GM21390 (cell line): ENCODE data around the gene TBX10.
A peak's percentile ranks its signal among the peaks of the same experiment; 100 is the strongest.

ENCODE experiments used
- ATAC-seq: cut with Tn5 transposase; IDR thresholded peaks from one replicate; pipeline ENCODE4 v1.9.1; 2021; ENCODE audit not compliant: unreplicated experiment

TBX10 gene

DNA sequence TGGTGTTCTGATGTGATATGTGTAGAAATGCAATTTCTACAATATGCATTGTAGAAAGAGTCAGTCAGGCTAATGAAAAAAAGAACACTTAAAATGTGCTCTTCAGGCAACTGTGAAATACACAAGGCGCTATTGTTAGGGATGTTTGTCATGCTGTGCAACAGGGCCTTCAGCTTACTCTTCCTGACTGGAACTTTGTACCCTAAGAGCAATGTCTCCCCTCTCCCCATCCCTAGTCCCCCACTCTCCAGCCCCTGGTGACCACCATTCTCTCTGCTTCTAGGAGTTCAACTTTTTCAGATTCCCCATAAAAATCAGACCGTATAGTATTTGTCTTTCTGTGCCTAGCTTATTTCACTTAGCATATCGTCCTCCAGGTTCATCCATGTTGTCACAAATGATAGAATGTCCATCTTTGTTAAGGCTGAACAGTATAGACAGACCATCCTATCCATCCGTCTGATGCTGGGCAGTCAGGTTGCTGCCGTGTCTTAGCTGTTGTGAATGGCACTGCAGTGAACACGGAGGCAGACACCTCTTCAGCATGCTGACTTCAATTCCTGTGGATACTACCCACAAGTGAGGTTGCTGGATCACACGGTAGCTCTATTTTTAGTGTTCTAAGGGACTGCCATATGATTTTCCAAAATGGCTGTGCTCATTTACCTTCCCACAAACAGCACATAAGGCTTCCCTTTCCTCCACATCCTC lies 22.2 kb downstream of the TBX10 start:
- ATAC-seq = no peak

DNA sequence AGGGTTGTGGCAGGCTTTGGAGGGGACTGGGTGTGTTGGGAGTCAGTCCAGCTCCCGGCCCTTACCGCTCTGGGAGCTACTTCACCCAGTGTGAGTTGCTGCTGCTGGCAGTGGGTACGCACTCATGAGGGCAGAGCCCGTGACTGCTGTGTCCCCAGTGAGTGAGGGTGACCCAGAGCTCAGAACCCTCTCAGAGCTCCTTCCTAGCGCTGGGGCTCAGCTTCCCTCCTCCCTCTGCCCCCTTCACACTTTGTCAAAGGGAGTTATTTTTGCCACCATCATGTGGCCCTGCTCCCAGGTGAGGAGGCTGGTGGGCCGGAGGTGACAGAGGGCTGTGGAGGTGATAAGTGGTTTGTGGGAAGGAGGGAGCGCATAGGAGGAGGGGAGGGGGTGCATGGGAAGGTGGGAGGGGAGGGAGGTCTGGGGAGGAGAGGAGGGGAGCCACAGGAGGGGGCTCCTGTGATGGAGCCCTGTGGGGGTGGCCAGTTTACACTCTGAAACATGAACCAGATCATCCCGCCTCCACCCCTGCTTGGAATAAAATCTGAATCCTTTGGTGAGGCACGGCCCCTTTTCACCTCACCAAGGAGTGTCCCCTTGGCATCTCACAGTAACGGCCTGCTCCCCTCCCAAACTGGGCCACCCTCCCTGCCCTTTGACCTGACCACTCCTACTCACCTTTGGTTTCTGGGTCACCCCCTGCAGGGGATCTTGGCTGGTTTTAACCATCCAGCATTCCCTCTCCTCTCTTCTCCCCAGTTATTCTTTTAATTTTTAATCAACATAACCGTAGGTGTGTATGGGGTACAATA lies 22.9 kb downstream of the TBX10 start:
- ATAC-seq = no peak

DNA sequence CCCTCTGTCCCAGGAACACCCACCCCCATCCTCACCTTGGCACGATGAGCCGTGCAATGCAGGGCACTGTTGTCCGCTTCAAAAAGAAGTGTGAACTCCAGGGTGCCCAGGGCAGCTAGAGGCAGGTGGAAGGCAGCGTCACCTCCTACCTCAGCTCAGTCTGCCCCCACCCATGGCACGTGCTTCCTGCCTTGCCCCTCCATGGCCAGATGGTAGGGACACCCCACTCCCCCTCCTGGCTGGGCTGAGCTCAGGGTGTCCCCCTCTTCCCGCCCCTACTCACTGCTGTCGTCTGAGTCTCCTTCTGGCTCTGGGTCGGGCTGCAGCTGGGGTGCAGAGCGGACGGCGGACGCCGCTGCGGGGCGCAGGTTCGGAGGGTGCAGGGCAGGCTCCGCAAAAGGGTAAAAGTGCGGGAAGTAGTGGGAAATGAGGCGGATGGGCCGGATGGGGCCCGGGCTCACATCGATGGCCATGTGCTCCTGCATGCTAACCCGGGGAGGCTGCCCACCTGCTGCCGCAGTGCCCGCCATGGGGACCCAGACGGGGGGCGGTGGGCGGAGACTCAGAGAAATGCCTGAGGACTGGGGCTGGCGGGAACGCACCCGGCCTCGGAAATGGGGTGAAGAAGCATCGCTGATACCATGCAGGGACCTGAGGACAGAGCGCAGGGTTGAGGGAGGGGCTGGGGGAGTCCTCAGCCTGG lies 23.7 kb downstream of the TBX10 start:
- ATAC-seq = no peak

DNA sequence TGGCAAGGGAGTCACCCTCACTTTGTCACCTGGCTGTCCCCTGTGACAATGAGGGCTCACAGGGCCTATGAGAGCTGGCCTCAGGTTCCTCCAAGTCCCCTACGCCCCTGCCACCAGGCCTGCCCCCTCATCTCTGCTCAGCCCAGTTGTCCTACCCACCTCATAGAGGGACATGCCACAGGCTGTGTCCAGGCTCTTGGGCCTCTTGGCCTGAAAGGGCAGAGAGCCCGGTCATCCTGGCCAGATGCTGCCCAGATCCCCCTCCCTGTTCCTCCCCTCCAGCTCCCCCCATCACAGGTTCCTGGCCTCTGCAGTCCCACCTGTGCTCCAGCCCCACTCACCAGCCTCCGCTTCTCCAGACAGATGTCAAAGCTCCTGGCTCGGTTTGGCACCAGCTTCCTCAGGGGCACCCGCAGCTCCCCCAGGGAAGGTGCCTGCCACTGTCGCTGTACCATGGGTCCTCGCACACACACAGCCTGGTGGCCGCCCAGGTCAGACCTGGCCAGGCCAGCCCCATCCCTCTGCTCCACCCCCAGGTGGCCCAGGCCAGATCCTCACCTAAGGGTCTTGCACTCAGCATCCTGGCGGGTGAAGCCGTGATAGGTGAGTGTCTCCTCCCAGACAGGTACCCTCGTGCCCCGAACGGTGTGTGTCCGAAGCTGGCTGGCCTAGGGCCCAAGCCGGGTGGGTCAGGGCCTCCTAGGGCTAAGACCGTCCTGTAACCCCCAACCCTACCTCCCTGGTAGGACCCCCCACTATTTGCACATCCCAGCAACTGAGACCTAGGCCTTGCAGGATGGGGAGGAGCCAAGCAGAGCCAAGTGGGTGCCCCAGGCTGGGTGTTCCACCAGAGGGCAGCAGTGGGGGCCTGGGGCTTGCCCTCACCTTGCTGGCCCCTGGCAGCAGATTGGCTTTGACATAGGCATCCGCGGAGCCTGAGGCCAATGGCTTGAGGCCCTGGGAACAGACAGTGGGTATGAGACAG lies 24.5 kb downstream of the TBX10 start:
- ATAC-seq = no peak

DNA sequence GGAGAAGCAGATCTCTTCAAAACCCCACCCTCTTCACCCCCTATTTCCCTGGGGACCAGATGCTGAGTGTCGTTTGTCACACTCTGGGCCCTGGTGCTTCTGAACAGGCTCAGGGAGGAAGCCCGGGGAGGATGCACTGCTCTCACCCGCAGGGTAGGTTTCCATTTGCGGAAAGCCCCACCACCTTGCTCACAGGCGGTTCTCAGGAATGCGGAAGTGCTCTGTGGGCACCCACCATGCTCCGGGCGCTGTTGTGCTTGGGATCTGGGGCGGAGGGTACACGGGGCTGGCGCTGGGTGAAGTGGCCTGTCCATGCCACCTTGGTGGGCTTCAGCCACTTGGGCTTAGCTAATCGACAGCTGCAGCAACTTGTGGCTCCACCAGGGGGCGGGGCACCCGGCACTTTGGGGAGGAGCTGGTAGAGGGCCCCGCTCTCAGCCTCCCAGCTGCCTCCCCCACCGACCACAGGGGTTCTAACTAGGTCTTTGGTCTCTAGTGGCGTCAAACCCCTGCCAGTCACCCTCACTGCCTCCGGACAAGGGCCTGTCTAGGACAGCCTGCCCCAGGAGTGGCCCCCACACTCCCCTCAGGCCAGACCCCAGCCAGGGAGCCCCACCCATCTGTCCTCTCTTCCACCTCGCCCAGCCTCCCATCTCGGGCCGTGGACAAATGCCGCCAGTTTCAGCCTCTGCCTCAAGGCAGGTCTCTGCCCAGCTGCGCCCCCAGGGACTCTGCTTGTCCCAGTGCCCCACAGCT lies 25.4 kb downstream of the TBX10 start:
- peak; percentile 82 for ATAC-seq

DNA sequence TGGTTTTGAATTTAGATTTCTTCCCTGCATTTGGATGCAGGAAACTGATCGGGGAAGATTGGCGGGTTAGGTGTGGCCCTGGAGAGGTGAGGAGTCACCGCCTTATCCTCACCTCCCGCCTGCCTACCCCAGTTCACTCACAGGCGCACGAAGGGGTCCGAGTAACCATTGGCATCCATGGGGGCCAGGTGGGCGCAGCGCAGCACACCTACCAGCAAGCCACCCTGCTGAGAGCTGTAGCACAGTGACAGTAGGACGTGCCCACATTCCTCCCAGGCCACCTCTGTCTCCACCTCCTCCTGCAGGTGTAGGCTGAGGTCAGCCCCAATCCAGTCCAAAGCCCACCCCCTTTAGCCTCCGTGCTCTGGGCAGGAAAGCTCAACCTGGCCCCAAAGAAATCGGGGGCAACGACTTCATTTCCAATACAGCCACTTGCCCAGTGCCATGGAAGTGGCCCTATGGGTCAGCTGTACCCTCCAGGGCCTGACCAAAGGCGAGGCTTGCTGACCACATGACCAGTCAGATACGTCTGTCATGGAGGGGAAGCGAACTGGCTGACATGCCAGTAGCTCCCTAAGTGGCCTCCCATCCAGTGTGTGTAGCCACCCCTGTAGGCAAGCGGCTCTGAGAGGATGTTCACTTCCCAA lies 26.1 kb downstream of the TBX10 start:
- ATAC-seq = no peak

DNA sequence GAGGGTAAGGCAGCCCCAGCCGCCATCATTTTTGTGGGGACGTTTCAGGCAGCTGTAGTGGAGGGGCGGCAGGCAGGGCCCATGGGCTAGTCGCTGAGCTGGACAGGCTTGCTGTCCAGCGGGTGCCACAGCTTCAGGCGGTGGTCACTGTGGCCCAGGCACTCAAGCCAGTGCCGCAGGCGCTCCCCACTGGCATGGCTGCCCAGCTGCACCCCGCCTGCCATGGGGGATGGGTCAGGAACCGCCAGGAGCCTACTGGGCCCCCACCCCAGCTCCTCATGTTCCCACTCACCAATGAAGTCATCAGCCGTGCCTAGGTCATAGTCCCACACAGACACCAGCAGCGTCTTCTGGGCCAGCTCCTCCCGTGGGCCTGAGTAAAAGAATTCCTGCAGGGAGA lies 26.8 kb downstream of the TBX10 start:
- no peak for ATAC-seq

DNA sequence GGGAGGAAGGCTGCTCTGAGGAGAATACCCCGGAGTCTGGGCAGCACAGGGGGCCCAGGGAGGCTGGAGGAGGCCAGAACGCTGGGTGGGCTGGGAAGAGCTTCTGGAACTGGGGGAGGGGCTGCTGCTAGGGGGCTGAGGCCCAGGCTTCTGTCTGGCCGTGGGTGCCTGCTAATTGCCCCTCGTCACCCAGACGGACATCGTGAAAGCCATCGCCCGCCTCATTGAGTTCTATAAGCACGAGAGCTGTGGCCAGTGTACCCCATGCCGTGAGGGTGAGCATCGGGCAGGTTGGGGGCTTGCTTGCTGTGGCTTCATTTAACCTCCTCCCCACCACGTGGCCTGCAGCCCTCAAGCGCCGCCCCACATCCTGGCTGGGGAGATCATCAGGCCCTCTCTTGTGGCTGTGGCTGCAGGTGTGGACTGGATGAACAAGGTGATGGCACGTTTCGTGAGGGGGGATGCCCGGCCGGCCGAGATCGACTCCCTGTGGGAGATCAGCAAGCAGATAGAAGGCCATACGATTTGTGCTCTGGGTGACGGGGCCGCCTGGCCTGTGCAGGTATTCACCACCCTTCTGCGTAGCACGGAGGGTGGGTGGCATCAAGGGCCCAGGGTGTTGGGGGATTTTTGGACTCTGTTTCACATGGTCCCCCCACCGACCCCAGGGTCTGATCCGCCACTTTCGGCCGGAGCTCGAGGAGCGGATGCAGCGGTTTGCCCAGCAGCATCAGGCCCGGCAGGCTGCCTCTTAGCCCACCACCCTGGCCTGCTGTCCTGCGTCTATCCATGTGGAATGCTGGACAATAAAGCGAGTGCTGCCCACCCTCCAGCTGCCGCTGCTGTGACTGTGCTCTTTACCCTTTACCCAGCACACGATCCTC lies 27.6 kb downstream of the TBX10 start:
- ATAC-seq = no peak

DNA sequence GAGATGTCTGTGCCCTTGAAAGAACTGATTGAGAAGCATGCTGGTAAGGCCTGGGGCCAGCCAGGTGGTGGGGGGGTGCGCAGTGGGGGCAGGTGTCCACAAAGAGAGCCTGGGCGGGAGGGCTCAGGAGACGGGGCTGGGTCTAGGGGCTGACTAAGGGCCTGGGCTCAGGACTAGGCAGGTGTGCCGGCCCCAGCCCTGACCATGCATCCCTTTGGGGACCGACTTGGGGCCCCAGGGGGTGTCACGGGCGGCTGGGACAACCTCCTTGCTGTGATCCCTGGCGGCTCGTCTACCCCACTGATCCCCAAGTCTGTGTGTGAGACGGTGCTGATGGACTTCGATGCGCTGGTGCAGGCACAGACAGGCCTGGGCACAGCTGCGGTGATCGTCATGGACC lies 28.4 kb downstream of the TBX10 start:
- ATAC-seq = no peak

DNA sequence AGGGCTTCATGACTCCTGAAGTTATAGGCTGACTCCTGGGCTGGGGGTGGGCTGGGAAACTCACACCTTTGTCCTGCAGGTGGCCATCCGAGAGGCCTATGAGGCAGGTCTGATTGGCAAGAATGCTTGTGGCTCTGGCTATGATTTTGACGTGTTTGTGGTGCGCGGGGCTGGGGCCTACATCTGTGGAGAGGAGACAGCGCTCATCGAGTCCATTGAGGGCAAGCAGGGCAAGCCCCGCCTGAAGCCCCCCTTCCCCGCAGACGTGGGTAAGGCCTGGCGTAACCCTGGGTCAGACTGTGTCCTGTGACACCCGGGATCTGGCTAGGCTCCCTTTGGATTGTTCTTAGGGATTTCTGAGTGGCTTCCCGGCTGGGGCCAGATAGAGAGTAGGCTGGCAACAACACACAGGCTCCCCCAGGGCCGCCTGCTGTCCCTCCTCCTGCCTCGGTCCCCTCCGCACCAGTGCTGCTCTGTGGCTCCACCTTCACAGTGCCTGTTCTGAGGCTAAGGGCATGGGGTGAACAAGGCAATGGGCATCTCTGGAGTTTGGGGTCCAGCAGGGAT lies 29.2 kb downstream of the TBX10 start:
- no peak for ATAC-seq

DNA sequence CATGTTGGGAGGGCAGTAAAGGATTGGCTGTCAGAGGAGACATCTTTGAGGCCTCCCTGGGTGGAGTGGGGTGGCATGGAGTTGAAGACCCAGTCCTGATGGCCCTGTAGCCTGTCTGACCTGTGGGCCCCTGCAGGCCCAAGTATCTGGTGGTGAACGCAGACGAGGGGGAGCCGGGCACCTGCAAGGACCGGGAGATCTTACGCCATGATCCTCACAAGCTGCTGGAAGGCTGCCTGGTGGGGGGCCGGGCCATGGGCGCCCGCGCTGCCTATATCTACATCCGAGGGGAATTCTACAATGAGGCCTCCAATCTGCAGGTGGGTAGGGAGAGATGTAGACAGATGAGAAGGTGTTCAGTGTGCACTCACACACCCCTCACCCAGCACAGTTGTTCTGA lies 30.2 kb downstream of the TBX10 start:
- ATAC-seq = no peak

DNA sequence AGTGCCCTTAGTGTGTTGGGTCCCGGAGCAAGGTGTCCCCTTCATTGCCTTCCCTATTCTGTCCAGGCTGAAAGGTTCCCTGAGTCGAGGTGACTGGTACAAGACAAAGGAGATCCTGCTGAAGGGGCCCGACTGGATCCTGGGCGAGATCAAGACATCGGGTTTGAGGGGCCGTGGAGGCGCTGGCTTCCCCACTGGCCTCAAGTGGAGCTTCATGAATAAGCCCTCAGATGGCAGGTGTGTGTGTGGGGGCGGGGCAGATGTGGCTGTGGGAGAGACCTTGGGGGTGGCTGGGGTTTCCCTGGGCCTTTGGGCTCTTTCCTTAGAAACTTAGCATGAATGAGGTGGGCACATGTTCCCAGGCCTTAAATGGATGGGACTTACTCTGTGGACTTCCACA lies 31.1 kb downstream of the TBX10 start:
- ATAC-seq = no peak

DNA sequence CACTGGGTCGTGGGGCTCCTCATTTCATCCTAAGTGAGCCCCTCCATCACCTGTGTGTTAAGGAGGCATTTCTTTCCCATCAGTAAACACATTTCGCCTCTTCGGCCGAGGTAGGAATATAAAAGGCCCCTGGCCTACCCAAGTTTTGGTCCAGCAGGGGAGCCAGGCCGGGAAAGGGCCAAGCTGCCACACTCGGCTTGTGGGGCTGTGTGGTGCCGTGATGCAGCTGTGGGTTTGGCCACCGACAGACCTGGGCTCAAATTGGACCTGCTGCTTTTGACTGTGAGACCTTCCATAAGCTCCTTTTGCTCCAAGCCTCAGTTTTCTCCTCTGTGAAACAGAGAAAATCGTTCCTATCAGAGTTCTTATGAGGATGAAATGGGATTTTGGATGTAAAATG lies 32.1 kb downstream of the TBX10 start:
- ATAC-seq = no peak

DNA sequence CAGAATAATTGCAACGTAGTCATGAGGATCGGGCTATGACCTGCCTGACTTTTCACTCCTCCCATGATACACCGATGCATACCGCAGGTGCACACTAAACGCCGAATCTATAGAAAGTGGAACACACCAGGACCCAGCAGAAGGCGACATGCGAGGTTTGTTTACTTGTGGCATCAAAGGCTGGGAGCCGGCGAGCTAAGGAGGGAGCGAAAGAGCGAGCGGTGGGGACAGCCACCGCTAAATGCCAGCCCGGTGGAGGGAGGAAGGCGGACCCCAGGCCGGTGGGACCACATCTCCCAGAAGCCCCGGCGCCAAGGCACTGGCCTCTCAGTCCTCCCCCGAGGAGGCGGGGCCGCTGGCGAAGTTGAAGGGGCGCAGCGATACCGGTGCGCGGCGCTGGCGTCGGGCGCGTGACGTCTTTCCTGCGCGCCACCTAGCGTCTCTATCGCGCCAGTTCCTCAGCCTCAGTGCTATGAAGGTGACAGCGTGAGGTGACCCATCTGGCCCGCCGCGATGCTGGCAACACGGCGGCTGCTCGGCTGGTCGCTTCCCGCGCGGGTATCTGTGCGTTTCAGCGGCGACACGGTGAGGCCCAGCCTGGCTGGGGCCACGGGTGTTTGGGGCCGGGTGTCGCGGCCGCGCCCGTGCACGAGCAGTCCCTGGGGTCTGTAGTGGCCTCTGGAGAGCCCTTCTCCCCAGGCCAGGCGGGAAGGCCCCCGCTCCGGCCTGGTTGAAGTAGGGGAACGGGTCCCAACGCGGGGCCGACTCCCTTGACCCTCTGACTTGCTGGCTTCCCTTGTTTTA lies 32.9 kb downstream of the TBX10 start, which contains the start of gene NDUFV1:
Gene NDUFV1, plus strand, starts transcription at position 445 of the 804 bp plus-strand sequence. Its CDS starts 69 bp downstream, at position 514.
- peak; percentile 94 for ATAC-seq

DNA sequence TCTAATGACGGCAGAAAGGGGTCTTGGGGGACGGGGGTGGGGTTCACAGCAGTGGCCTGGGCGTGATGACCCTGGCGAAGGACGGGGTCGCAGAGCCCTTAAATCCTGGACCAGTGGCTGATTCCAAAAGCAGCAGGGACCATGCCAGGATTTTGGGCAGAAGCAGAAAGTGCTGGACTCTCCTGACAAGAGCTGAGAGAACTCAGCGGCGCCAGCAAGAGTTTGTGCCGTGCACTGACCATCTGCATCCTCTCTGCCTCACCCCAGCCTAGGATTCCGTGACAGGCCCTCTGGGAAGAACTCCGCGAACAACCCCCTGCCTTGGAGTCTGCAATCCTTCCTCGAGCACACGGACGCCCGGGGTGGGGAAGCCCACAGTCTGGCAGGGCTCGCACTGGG lies 33.5 kb downstream of the TBX10 start:
- ATAC-seq = no peak

DNA sequence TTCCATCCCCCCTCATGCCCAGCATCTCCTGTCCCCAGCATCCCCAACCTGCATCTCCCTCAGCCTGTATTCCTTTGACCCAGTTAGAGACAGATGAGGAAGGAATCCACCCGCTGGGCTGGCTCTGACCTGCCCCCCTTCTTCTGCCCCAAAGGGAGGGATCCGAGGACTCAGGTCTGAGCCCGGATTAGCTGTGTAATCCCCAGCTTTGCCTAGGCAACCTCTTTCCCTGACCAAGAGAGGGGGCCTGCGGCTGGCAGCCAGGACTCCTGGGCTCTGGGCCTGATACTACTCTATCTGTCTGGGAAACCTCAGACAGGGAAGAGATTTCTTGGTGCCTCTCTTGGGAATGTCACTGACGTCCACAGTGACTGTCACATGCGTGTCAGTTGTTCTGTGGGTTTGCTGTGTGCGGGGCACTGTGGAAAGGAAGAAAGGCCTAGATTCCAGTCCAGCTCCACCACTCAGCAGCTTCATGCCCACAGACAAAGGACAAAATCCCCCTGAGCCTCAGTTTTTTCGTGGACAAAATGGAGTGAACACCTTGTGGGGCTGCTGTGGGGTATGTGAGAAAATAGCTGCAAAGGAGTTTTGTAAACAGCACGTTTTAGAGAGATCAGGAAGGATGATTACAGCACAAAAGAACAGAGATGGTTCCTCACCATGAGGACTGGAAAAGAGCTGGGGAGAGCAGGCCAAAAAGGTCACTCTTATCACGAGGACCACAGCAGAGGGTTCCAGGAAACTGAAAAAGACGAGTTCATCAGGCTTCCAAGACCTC lies 34.1 kb downstream of the TBX10 start:
- ATAC-seq = no peak

DNA sequence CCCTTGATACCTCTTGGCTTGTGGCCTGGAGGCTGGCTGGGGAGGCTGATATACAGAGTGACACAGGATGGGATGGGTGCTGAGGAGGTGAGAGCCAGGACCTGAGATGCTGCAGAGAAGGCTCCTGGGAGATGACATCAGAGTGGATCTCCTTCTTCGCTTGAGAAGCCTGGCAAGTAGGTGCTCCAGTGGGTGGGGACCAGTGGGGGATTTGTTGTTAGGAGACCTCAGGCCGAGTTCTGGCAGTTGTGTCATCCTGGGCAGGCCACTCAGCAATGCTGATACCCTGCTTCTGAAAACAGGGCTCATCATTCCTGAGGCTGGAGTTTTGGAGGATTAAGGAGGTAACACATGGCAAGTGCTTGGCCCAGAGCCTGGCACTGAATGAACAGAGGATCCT lies 34.7 kb downstream of the TBX10 start:
- ATAC-seq = no peak
